Measurements from ENCODE around the gene HDAC3.
A peak's percentile ranks its signal among the peaks of the same experiment; 100 is the strongest.
"Not testable (repeated sequence)": the region's sequence is repeated elsewhere in the genome, so short reads cannot be mapped to it uniquely, and the experiment has no call there.

Gene HDAC3

DNA sequence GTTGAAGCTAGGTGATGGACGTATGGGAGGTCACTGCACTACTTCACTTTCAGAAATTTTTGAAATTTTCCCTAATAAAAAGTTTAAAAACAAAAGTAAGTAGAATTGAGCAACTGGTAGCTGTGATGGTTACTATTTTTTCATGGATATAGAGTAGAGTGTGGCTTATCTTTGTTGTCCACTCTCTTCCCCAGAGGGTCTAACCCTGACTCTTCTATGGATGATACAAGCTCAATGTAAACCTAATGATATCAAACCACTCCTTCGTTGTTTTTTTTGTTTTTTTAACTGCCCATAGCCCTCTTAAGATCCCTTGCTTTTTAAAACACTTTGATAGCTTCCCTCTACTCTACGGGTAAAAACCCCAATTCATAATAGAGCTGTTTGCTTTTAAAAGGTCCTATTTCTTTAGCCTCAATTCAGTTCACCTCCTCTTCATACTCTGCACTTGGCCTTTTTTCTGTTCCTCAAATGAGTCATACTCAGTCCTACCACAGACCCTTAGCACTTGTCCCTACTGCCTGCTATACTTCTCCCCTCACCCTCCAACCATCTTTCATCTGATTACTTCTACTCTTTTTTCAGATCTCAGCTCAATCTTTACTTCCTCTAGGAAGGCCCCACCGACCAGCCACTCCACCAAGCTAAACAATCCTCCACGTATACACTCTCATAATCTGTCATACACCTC, 2.6 kb downstream of the HDAC3 start:
- no peak for DNase-seq

DNA sequence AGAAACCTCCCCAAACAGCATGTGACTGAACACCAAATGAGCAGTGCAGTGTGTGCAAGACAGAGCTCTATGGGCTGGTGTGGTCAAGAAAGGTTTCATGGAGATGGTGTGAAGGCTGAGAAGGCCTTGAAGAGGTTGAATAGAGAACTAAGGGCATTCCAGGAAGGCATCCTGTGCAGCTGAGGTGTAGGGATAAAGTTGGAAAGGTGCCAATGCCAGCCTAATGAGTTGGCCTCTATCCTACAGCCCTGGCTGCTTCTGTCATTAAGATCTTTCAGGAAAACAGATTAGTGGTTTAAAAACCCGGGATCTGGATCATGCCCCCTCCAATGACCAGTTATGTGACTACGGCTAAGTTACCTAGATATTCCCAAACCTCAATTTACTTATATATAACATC, 4.0 kb downstream of the HDAC3 start:
- DNase-seq: no peak

DNA sequence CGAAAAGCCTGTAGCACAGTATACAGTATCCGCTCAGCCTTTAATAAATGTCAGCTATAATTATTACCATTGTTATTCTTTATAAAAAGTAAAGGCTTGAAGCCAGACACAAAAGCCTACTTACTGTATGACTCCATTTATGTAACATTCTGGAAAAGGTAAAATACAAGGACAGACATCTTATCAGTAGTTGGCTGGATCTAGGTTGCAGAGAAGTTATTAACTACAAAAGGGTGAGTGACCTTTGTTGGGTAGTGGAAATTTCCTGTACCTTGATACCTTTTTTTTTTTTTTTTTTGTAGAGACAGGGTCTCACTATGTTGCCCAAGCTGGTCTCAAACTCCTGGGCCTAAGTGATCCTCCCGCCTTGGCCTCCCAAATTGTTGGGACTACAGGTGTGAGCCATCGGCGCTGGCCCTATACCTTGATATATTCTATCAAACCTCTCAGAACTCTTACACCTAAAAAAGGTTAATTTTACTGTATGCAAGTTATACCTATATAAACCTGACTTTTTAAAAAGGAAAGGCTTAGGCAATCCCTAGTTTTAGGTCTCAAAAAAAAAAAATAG, 6.0 kb downstream of the HDAC3 start:
- DNase-seq: no peak

DNA sequence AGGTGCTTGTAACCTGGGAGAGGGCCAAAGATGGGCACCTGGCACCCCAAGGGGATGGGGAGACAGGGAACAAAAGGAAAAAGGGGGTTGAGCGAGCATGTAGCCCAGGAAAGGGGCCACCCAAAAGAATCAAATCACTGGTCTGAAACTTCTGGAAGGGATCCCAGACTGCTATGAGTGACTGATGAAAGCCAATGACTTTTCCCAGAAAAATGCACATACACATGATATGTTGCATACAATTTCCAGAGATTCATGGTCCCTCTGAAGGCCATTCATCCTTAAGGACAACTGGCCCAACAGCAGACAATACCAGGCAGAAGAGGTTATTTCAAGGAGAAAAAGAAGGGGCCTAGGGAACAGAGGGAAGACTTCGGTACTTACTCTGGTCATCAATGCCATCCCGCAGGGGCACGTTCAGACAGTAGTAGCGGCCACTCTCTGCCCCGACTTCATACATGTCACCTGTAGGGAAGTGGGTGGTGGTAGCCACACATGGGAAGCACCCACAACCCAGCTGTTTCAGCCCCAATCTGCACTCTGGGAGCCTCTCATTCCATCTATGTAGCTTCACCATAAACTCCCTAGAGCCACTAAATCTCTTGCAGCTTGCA, 8.4 kb downstream of the HDAC3 start:
- DNase-seq: no peak

DNA sequence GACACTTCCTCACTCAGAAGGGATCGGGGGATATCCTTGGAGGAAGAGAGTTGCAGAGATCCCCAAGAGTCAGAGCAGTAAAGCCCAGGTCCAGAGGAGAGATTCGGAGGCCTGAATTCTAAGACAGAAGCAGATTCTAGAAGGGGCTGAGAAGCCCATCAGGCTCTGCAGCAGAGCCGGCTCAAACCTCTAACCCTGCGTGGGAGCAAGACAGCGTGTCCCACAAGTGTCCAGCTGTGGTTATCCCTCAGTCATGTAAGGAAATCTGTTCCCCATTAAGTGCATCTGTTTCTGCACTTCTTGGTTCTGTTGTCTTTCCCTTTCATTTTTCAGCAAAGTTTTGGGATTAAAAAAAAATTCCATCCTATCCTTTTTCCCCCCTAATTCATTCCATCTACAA, 13.0 kb downstream of the HDAC3 start:
- no peak for DNase-seq

DNA sequence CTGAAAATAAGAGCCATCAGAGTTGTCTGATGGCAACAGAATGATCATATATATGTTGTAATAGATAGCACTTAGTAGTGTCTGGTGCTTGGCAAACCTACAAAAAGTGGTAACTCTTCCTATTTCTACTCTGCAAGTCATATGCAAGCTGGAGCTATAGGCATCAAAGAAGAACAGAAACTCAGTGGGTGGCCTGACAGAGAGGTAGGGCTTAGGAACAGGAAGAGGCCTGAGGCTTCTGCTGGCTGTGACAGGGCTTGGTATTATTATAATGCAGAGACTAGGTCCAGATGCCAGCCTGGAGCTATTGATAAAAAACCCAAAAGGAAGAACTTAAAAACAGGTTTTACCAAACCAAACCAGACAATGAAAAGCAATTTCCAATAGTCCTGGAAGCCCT, 13.5 kb downstream of the HDAC3 start:
- DNase-seq: no peak

DNA sequence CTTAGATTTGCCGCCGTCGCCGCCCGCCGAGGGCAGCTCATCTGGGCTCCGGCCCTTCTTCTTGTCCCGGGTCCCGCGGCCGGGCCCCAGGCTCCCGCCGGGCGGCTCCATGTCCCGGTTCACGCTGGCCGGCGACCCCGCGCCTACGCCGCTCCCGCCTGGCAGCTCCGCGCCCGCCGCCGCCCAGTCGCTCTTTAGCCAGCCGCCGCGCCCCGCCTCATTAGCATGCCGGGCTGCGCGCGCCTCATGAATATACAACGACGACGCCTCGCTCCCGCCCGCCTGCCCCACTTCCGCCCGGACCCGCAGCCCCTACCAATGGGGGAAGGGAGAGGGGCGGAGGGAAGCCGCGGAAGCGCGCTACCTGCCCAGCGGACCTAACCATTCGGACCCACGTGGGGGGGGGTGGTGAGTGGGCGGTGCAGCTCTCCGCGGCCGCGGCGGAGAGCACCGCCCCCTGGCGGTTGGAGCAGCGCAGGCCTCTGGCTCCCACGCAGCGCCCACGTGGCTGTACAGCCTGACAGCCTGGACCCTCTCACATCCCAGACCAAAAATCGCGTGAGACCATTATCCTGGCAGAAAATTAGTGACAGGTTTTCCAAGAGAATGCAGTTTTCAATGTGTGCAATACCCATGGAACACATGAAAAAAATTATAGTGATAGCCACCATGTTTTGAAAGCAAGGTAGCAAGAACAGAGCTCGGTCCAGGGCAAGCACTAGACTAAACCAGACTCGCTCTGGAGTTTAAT, 17.7 kb downstream of the HDAC3 start, which contains the start of gene DIAPH1:
Gene DIAPH1 (minus strand): TSS at position 197 of the 751 bp plus-strand sequence. CDS start 86 bp downstream, at position 111.
- peak; percentile 61 for DNase-seq

DNA sequence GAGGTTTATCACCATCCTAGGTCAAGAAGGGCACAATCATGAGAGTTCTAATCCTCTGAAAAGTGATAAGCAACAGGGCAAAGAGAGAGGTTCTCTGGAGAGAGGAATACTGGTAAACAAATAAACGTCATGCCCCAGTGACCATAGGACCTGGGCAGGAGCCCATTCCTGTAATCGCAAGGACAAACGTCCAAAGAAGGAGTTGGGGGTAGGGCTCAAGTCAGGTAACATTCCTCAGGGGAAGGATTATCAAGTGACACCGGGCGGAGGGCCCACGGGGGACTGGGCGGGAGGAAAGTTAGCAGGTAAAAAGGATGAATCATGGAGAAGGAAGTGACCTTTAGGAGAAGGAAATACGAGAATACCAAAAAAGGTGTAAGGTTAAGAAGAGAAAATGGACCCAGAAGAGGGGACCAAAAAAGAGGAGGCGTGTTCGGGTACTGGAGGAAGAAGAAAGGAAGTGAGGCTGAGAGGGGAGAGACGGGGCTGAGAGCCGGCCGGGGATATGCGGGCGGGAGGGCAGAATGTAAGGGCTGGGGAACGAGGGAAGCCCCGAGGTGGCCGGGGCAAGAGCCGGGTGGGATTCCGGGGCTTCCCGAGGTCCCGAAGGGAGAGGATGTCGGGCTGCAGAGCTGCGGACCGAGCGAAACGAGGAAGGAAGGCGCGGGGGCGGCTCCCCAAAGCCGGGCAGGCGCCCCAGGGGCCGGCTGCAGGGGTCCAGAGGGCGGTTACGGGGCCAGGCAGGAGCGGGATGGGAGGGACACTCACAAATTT, 18.4 kb downstream of the HDAC3 start:
- no peak for DNase-seq

DNA sequence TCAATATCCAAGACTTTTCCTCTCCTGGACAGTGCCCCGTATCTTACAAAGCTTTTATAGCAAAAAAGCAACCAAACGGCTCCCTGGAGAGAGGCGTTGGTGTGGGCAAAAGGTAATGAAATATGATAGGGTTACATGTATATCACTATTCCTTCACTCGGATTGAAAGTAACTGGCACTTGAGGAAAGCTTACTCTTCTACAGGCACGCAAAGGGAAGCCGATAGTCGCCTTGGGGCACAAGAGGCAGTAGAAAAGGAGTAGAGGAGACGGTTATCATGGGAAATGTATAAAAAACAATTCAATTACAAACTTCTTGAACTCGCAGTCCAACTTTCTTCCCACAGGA, 19.0 kb downstream of the HDAC3 start:
- DNase-seq: no peak

DNA sequence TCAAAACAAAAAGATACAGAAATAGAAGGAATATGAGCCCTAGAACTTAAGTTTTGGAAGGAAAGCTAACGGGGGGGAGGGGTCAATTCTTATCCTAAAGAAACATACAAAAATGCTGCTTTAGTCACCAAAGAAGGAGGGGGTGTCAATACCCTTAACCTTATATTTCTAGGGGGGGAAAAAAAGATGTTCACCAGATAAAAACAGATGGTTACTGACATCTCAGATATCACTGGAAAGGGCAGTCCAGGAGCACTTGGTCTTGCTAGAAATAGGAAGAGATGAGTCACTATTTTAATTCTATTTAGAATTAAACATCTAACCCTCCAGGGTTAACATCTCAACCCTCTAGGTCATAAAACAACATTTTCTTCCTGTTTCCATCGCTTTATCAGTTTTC, 19.5 kb downstream of the HDAC3 start:
- DNase-seq: no peak

DNA sequence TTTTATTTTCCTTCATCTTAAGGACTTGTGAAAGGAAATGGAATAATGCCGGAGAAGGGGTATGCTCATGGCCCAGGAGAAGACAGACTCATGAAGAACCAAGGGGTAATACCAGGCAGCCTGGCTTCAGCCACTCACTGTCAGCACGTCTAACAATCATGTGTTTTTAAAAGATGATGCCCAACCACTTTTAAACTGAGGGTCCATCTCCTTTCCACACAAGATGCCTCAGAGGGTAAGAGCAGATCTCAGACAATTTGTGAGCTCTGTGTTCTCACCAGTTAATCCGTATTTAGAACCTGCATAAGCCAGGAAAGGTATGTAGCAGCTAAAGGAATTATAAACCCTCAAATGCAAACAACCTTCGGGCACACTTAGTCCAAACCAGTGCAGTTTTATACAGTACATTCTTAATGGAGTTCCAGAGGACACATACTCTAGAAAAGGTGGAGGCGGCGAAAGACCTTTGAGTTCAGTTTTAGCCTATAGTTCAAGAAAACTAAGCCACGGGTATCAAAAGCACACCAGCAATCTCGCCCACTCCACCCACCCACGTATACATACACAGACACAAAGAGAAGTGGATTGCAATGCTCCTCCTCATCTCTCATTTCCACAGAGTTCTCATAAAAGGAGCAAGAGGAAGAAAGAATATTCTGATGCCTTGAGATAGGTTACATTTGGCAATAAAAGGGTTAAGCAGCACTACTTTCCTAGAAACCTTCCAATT, 20.5 kb downstream of the HDAC3 start:
- no peak for DNase-seq

DNA sequence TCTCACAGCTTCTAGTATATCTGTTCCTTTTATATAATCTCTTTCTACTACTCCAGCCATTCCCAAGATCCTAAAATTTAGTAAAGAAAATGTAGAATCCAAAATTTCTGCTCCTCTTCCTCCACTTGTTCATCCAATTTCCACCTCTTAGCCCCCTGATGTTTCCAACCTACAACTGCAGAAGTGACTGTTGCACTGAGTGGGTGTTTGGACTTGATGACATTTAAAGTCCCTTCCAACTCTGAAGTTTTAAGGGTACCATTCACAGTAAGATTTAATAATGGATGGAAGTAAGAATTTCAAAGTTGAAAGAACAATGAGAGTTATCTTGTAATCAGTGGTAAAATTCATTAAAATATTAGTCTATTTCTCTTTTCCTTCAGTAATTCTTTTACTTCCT, 23.3 kb downstream of the HDAC3 start:
- DNase-seq: no peak

DNA sequence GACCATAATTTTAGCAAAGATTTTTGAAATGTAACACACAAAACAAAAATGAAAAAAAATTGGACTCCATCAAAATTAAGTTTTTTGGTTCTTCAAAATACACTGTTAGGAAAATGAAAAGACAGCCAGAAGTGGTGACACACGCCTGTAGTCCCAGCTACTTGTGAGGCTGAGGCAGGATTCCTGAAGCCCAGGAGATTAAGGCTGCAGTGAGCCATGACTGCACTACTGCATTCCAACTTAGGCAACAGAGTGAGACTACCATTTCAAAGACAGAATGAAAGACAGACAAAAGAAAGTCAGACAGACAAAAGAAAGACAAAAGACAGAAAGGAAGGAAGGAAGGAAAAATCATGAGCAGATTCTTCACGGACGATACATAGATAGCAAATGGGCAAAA, 25.4 kb downstream of the HDAC3 start:
- DNase-seq: no peak

DNA sequence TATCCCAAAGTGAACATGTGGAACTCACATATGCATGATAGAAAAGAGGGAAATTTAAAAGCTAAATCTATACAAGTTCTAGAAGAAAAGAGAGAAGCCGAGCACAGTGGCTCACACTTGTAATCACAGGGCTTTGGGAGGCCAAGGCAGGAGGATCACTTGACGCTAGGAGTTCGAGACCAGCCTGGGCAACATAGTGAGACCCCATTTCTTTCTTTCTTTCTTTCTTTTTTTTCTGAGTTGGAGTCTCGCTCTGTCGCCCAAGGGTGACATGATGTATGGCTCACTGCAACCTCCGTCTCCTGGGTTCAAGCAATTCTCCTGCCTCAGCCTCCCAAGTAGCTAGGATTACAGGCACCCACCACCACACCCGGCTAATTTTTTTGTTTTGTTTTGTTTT, 26.7 kb downstream of the HDAC3 start:
- not testable (repeated sequence) for DNase-seq

DNA sequence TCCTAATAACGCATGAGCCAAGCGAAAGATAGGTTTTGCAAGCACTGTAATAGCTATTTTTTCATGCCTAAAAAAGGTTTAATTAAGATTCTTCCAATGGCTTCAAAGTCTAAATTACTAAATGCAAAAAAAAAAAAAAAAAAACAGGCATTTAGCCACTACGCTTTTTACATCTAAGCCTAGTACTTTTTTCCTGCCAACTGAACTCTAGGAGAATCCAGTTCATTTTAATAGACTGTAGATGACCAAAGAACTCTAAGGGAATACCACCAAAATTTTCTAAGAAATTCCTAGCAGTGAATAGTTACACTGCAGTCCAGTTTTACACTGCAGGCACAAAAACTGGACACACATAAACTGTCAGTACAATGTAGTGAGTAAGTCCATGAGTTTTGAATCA, 27.6 kb downstream of the HDAC3 start:
- DNase-seq: no peak

DNA sequence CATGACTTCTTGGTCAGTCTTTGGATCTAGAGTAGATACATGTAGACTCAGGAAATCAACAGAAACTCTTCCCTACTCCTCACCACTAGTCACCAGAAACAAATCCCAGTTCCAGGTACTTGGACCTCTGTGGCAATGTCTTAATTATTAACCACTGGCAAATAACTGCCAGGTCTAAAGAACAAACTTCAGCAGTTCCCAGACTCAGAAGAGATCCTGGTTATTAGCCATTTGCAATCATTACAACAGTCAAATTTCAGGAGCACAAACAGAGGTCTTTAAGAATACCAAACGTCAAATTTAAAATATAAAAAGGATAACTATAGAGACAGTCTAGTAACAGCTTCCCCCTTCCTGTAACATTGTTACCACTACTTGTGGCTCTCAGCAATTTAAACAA, 28.1 kb downstream of the HDAC3 start:
- no peak for DNase-seq

DNA sequence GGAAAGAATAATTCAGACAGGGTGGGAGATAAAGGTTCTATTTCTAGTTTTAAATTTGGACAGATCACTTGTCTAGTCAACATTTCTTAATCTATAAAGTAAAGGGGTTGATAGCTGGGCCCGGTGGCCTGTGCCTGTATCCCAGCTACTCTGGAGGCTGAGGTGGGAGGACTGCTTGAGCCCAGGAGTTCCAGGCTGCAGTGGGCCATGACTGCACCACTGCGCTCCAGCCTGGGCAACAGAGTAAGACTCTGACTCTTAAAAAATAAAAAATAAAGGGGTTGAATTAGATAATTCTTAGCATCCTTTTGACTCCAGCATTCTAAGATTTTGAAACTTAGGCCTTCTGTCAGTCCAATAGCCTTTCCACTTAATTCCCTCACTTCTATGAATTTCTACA, 28.6 kb downstream of the HDAC3 start:
- DNase-seq: no peak

DNA sequence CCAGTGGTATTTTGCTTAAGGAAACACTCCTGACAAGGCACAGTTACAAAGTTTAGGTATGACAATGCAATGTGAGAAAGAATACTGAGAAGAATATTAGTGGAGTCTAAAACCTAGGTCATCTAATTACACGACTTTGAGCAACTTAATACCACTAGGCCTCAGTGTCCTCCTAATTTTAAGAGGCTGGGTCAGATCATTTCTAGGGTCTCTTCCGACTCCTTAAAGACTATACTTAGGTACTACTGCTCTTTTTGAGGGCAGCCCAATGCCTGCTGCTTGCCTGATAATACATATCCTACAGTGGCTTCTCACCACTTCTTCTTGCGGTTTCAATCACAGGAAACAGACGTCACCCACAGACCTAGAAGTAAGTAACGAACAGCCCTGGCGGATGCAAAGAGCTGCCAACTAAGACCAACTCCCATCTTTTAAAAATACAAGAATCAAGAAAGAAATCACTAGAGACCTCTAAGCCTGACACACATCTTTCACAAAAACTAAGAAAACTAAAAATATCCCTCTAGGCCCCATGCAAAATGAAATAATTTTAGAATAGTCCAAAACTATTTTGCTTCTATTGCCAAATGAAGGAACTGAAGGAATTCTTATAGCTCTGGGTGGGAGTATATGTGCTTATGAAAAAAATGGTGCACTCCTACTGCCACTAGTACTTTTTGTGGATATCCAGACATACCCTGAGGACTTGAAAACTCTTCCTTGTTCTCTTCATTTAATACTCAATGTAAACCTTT, 30.9 kb downstream of the HDAC3 start:
- DNase-seq: no peak

DNA sequence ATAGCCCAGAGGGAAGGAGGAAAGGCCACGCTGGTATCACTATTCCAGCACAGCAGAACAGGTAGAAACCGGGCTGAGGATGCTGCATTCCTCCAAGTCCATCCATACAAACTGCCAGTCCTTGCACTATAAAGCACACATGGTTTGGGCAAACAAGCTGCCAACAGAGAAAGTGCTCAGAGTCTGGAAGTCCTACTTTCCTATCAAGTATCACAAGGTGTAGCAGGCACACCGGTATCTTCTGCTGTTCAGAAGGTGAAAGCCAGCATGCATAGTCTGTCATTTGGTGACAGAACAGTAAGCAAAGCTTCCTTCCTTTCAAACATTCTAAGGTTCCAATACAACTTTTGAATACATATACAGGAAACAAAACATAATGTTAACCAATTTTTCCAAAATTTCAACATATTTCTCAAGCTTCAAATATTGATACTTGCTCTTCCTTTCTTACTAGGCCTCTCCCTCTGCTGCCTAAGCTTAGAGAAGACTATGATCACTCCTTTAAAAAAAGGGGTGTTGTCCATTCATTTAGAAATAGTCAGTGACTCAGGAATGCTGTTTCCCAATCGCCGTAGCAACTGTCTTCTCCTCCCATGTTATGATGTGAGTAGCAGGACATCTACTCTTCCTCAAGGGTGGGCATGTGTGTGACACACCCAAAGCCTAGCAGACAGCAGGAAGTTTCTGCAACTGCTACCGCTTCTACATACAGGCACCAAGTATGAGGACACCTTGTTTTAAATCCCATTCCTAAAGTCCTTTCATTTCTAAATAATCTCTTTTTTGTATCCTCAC, 32.5 kb downstream of the HDAC3 start:
- DNase-seq: no peak

DNA sequence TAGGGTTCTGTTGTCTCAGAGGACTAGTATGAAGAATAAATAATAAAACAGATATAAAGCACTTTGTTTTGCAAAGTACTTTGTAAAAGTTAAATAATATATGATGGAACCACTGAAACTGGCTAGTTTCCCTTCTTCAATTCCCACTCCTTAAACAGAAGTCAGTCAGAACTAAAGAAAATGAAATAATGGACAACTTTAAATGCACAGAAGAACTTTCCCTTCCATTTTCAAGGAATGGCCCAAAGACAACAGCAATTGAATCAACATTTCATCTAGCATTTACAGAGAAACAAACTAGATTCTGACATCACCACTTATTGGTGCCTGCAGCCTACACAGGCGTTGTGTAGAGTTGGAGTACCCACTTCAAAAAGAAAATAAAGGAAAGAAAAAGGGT, 34.0 kb downstream of the HDAC3 start:
- no peak for DNase-seq

All from NCI-H2081 treated with DMSO at 0.1 percent for 48 hours (cell line).